Measurements from ENCODE around the gene MYOM1. TPM values are rescaled to one million over a fixed set of nuclear protein-coding genes. Genes with fewer than 3 reads are reported as not detected.

The MYOM1 gene
- total RNA-seq, 1 experiment from 2014 or later: 0.07 TPM

DNA sequence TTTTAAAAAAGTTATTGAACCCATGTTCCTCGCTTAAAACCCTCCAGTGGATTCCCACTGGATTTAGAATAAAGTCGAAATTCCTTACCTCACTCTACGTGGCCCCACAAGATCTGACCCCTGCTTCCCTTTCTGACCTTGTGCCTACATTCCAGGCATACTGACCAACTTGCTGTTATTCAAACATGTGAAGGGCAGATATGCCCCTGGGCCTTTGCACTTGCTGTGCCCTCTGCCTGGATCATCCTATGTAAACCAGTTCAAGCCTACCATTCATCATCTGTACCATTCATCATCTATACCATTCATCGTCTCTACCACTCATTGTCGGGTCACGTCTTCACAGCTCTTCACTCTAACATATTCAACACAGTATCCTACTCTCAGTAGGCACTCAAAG is 165.6 kb downstream of the MYOM1 start:
- no peaks in the 10 kb centered on the region for H3K9me3 ChIP-seq (ENCODE audit: low read length)
- no peaks in the 10 kb centered on the region for H3K79me2 ChIP-seq (ENCODE audit: low read length)
- no peak overlapping the region for H3K27ac ChIP-seq (ENCODE audit: low read length)
- no peak overlapping the region for H2AFZ ChIP-seq (ENCODE audit: low read length)
- intact Hi-C loops (cut with micrococcal nuclease): no loop called here
- no peaks in the 10 kb centered on the region for H3K27me3 ChIP-seq (ENCODE audit: low read length)
- H4K20me1 ChIP-seq (ENCODE audit: low read length): no peaks in the 10 kb centered on the region
- no peak overlapping the region for H3K4me3 ChIP-seq (ENCODE audit: low read length)
- BruUV-seq (replicated peaks): no TSS peak
- no peak for ATAC-seq
- no peak overlapping the region for H3K4me2 ChIP-seq (ENCODE audit: low read length)
- ChIA-PET CTCF (no interaction called here), POLR2A (ENCODE audit: unreplicated experiment) (no interaction called here)
- H3F3A ChIP-seq (ENCODE audit: low read length, unreplicated experiment): no peaks in the 10 kb centered on the region
- TF ChIP-seq EZH2phosphoT487 (IDR thresholded peaks at IDR 0.05; ENCODE audit: borderline replicate concordance, low read length): no peak
- no peak for DNase-seq
- H3K4me1 ChIP-seq (ENCODE audit: insufficient read depth, low read length): peaks cover 10% of the 10 kb centered on the region
- H3K9ac ChIP-seq (ENCODE audit: low read length): no peak overlapping the region
- no peaks in the 10 kb centered on the region for H3K36me3 ChIP-seq (ENCODE audit: low read depth, low read length)
- no peaks in the 10 kb centered on the region for H3K9me2 ChIP-seq (replicated peaks; ENCODE audit: low read length)

DNA sequence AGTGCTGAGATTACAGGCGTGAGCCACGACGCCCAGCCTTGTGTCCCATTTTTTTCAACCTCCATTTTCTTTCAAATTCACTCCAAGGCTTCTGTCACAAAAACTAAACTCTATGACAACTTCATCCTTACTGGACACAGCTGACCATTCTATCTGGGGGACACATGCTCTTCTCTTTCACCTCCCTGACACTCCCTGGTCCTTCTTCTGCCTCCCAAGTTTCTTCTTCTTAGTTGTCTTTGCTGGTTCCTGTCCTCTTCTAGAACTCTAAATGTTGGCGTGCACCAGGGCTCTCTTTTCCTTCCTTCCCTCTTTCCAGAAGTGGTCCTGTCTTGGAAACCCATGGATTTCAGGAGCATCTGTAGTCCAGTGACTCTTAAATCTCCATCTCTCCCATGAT is 166.7 kb downstream of the MYOM1 start:
- no TSS peak for BruUV-seq (replicated peaks)
- Histone ChIP-seq H3K27ac (ENCODE audit: low read length) (no peak overlapping the region), H3K4me2 (ENCODE audit: low read length) (no peak overlapping the region), H3K9me2 (replicated peaks; ENCODE audit: low read length) (no peaks in the 10 kb centered on the region), H3K9ac (ENCODE audit: low read length) (no peak overlapping the region), H3K9me3 (ENCODE audit: low read length) (no peaks in the 10 kb centered on the region), H3K36me3 (ENCODE audit: low read depth, low read length) (no peaks in the 10 kb centered on the region), H4K20me1 (ENCODE audit: low read length) (no peaks in the 10 kb centered on the region), H3K4me3 (ENCODE audit: low read length) (no peak overlapping the region), H3K79me2 (ENCODE audit: low read length) (no peaks in the 10 kb centered on the region), H3K27me3 (ENCODE audit: low read length) (no peaks in the 10 kb centered on the region), H3F3A (ENCODE audit: low read length, unreplicated experiment) (no peaks in the 10 kb centered on the region), H3K4me1 (ENCODE audit: insufficient read depth, low read length) (peaks cover 1% of the 10 kb centered on the region), H2AFZ (ENCODE audit: low read length) (no peak overlapping the region)
- DNase-seq: no peak
- intact Hi-C loops (cut with micrococcal nuclease): no loop called here
- no peak for ATAC-seq
- CTCF ChIA-PET: no interaction called here
- TF ChIP-seq EZH2 (IDR thresholded peaks at IDR 0.05; ENCODE audit: low read length, unreplicated experiment) (no peak), EZH2phosphoT487 (IDR thresholded peaks at IDR 0.05; ENCODE audit: borderline replicate concordance, low read length) (no peak)
- TF ChIP-seq, protein P1, sequence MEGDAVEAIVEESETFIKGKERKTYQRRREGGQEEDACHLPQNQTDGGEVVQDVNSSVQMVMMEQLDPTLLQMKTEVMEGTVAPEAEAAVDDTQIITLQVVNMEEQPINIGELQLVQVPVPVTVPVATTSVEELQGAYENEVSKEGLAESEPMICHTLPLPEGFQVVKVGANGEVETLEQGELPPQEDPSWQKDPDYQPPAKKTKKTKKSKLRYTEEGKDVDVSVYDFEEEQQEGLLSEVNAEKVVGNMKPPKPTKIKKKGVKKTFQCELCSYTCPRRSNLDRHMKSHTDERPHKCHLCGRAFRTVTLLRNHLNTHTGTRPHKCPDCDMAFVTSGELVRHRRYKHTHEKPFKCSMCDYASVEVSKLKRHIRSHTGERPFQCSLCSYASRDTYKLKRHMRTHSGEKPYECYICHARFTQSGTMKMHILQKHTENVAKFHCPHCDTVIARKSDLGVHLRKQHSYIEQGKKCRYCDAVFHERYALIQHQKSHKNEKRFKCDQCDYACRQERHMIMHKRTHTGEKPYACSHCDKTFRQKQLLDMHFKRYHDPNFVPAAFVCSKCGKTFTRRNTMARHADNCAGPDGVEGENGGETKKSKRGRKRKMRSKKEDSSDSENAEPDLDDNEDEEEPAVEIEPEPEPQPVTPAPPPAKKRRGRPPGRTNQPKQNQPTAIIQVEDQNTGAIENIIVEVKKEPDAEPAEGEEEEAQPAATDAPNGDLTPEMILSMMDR (conservative IDR thresholded peaks at IDR 0.05; ENCODE audit: low read depth, low read length): no peak
- POLR2A ChIA-PET (ENCODE audit: unreplicated experiment): no interaction called here

DNA sequence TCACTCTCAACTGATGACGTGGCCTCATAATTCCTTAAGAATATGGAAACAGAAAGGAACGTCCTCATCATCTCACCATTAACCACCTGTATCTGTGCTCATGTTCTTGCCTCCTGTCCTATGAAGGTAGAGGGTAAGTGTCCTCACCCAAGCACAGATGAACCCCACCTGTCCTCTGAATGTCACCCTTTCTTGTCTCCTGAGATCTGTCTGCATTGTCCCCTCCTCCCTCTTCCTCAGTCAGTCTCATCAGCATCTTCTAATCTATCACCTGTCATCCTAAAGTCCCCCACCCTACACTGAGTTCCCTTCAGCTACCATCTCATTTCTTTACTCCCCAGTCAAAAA is 167.4 kb downstream of the MYOM1 start:
- H3K9ac ChIP-seq (ENCODE audit: low read length): no peak overlapping the region
- ChIA-PET CTCF (no interaction called here), POLR2A (ENCODE audit: unreplicated experiment) (no interaction called here)
- H3K79me2 ChIP-seq (ENCODE audit: low read length): no peaks in the 10 kb centered on the region
- ATAC-seq (no peak), DNase-seq (no peak)
- H3F3A ChIP-seq (ENCODE audit: low read length, unreplicated experiment): no peaks in the 10 kb centered on the region
- no peak overlapping the region for H2AFZ ChIP-seq (ENCODE audit: low read length)
- H3K27ac ChIP-seq (ENCODE audit: low read length): no peak overlapping the region
- no peak overlapping the region for H3K4me3 ChIP-seq (ENCODE audit: low read length)
- H3K9me3 ChIP-seq (ENCODE audit: low read length): no peaks in the 10 kb centered on the region
- H3K4me2 ChIP-seq (ENCODE audit: low read length): no peak overlapping the region
- no peaks in the 10 kb centered on the region for H4K20me1 ChIP-seq (ENCODE audit: low read length)
- TF ChIP-seq, protein P1 (conservative IDR thresholded peaks at IDR 0.05; ENCODE audit: low read depth, low read length): no peak
- TF ChIP-seq EZH2phosphoT487 (IDR thresholded peaks at IDR 0.05; ENCODE audit: borderline replicate concordance, low read length) (no peak), EZH2 (IDR thresholded peaks at IDR 0.05; ENCODE audit: low read length, unreplicated experiment) (no peak)
- BruUV-seq (replicated peaks): no TSS peak
- H3K27me3 ChIP-seq (ENCODE audit: low read length): no peaks in the 10 kb centered on the region
- no peaks in the 10 kb centered on the region for H3K9me2 ChIP-seq (replicated peaks; ENCODE audit: low read length)
- H3K4me1 ChIP-seq (ENCODE audit: insufficient read depth, low read length): no peaks in the 10 kb centered on the region
- intact Hi-C loops (cut with micrococcal nuclease): no loop called here
- H3K36me3 ChIP-seq (ENCODE audit: low read depth, low read length): no peaks in the 10 kb centered on the region
